ENCODE measurements around the gene TRIM54. TPM values are rescaled to one million over a fixed set of nuclear protein-coding genes. Genes with fewer than 3 reads are reported as not detected.

TRIM54 gene
- total and polyA plus RNA-seq, 2 of the 8 experiments (the other 6 are each of a cell fraction or from before 2014, with no cell fraction given), result 3.9 to 5.8 TPM

DNA sequence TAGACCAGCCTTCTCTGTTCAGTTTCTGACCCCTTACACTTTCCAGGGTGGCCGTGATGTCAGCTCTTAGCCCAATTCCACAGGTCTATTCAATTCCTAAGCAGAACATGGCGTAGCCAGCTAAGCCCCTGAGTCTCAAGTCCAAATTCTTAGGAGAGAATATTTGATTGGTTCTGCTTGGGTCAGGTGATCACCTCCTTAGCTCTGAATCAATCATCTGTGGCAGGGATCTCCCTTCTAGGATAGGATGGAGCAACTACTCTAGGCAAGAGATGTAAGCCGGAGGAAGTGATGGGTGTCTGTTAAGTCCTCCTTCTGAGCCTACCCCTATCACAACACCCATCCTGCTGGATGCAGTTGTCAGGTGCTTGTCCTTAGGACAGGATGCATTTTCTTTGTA, 15.0 kb downstream of the TRIM54 start:
- Histone ChIP-seq H3K79me1 (ENCODE audit: low read depth, low read length) (no peaks in the 10 kb centered on the region), H3K4me1 (replicated peaks in 1 of 4; ENCODE audit: control insufficient read depth in 3 of 4, insufficient read depth in 4 of 4, low read length in 3 of 4) (no peaks in the 10 kb centered on the region), H2BK5ac (ENCODE audit: low read depth, low read length) (no peak overlapping the region), H3K9me3 (ENCODE audit: insufficient read depth in 2 of 2, low read depth in 1 of 2, low read length in 1 of 2) (no peaks in the 10 kb centered on the region), H4K8ac (ENCODE audit: extremely low read depth, insufficient read depth, low read length) (no peak overlapping the region), H3K56ac (replicated peaks; ENCODE audit: insufficient read length, low read depth, low read length) (no peak overlapping the region), H4K91ac (replicated peaks; ENCODE audit: insufficient read length, low read length) (no peak overlapping the region), H4K20me1 (replicated peaks in 1 of 2; ENCODE audit: control insufficient read depth in 1 of 2, insufficient read depth in 2 of 2, low read length in 2 of 2) (no peaks in the 10 kb centered on the region), H2BK15ac (ENCODE audit: low read length) (no peak overlapping the region), H2BK20ac (ENCODE audit: low read length) (no peak overlapping the region), H3K4me3 (ENCODE audit: extremely low read depth in 1 of 4, insufficient read depth in 2 of 4, low read depth in 3 of 4, low read length in 4 of 4) (no peak overlapping the region), H3K23me2 (ENCODE audit: low read depth, low read length) (no peaks in the 10 kb centered on the region), H3K23ac (ENCODE audit: insufficient read length) (no peak overlapping the region), H2BK12ac (ENCODE audit: low read depth, low read length) (no peak overlapping the region), H3K36me3 (ENCODE audit: control insufficient read depth in 2 of 4, insufficient read depth in 4 of 4, low read length in 3 of 4) (no peaks in the 10 kb centered on the region), H3K79me2 (ENCODE audit: control insufficient read depth in 1 of 2, insufficient read depth in 2 of 2, low read length in 2 of 2) (no peaks in the 10 kb centered on the region), H2BK120ac (replicated peaks; ENCODE audit: low read depth, low read length) (no peak overlapping the region), H3K18ac (ENCODE audit: extremely low read depth, low read length) (no peak overlapping the region), H2AK5ac (ENCODE audit: low read depth, low read length) (no peak overlapping the region), H3K14ac (ENCODE audit: insufficient read length) (no peak overlapping the region), H2AFZ (ENCODE audit: low read length) (no peak overlapping the region), H3K9ac (replicated peaks in 1 of 4; ENCODE audit: extremely low read depth in 1 of 4, low read depth in 3 of 4, low read length in 3 of 4) (no peak overlapping the region), H3K4me2 (ENCODE audit: insufficient read depth in 1 of 2, low read depth in 2 of 2, low read length in 2 of 2) (no peak overlapping the region), H3K4ac (replicated peaks; ENCODE audit: insufficient read length, low read depth, low read length) (no peak overlapping the region), H3K27ac (ENCODE audit: low read depth, low read length) (no peak overlapping the region), H4K5ac (ENCODE audit: insufficient read length, low read depth, low read length) (no peak overlapping the region), H3K27me3 (replicated peaks in 1 of 4; ENCODE audit: control insufficient read depth in 3 of 4, extremely low read depth in 1 of 4, insufficient read depth in 3 of 4, low read length in 3 of 4) (no peaks in the 10 kb centered on the region)
- DNase-seq (ENCODE audit: low read depth in 1 of 2, low spot score in 2 of 2), result no peak
- ChIA-PET POLR2A (ENCODE audit: partially characterized antibody) (interaction anchor here (0.7 to 1.4 kb wide), 4 partner anchors 13 to 49 kb away, joined by 3 to 5 read pairs (median 3); no protein-coding TSS in a partner anchor), CTCF (ENCODE audit: partially characterized antibody) (interaction anchor here (1.4 to 12.3 kb wide), 4 partner anchors 12 to 47 kb away, joined by 3 to 413 read pairs (median 110); partner anchors contain the start of genes DNAJC5G, MPV17, SLC30A3 and TRIM54)
- 93% methylated on average over 3 of the region's 3 CpGs; no CpG with 5 or more reads in 1 of the 2 experiments for WGBS, 2 experiments (ENCODE audit: extremely low coverage in 1 of 2, insufficient coverage in 1 of 2, insufficient read length in 1 of 2, insufficient replicate concordance in 2 of 2, low coverage in 1 of 2, low lambda C conversion rate in 2 of 2, missing lambda C conversion rate in 1 of 2)
- FAIRE-seq, result no peak
- no peak for TF ChIP-seq TAF1 (IDR thresholded peaks at IDR 0.05; ENCODE audit: low read depth, low read length)
- no peak for TF ChIP-seq SIRT6 (IDR thresholded peaks at IDR 0.05; ENCODE audit: low read length)
- TF ChIP-seq CEBPB (IDR thresholded peaks at IDR 0.05; ENCODE audit: low read depth, low read length), result no peak
- TF ChIP-seq JUN (IDR thresholded peaks at IDR 0.05; ENCODE audit: low read depth, low read length), result no peak
- TF ChIP-seq CBX5 (IDR thresholded peaks at IDR 0.05; ENCODE audit: low read depth, low read length), result no peak
- no peak for TF ChIP-seq TCF12 (IDR thresholded peaks at IDR 0.05; ENCODE audit: low read depth, low read length)

All from H1 (cell line).